MM.1S (cell line): ENCODE data around the gene SCN2A.
"Not testable (repeated sequence)": the region's sequence is repeated elsewhere in the genome, so short reads cannot be mapped to it uniquely, and the experiment has no call there.

Experiments used
- EZH2 ChIP-seq: fragments of 300-600 bp; sonication (generic); optimal IDR thresholded peaks from 2 replicates; pipeline ENCODE3; 2017; ENCODE audit warnings: low read depth, mild to moderate bottlenecking, antibody characterized with exemption, low read length, mixed read lengths
- TF ChIP-seq, protein P1 (sequence below): fragments of 300-600 bp; sonication (generic); IDR thresholded peaks from 2 replicates; pipeline ENCODE4 v1.5.1; 2016; ENCODE audit warnings: antibody characterized with exemption, low read length, mixed read lengths

DNA sequence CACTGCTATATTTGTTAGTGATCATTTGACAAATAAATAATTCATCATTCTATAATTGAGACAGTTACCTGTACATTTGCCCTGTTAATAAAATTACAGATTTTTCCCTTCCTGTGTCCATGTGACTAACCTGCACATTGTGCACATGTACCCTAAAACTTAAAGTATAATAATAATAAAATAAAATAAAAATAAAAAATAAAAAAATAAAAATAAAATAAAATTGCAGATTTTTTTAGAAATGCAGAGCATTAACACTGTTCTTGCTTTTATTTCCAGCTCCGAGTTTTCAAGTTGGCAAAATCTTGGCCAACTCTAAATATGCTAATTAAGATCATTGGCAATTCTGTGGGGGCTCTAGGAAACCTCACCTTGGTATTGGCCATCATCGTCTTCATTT, 105.1 kb downstream of the SCN2A start:
- TF ChIP-seq, protein P1, sequence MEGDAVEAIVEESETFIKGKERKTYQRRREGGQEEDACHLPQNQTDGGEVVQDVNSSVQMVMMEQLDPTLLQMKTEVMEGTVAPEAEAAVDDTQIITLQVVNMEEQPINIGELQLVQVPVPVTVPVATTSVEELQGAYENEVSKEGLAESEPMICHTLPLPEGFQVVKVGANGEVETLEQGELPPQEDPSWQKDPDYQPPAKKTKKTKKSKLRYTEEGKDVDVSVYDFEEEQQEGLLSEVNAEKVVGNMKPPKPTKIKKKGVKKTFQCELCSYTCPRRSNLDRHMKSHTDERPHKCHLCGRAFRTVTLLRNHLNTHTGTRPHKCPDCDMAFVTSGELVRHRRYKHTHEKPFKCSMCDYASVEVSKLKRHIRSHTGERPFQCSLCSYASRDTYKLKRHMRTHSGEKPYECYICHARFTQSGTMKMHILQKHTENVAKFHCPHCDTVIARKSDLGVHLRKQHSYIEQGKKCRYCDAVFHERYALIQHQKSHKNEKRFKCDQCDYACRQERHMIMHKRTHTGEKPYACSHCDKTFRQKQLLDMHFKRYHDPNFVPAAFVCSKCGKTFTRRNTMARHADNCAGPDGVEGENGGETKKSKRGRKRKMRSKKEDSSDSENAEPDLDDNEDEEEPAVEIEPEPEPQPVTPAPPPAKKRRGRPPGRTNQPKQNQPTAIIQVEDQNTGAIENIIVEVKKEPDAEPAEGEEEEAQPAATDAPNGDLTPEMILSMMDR: not testable (repeated sequence)
- TF ChIP-seq EZH2: not testable (repeated sequence)
